Activated T-cell treated with anti-CD3 and anti-CD28 coated beads, Interleukin-2, amount 50 U/mL, for 24 hours (primary cell): Measurements from ENCODE around the gene PNISR.
A peak's percentile ranks its signal among the peaks of the same experiment; 100 is the strongest.

Experiments
- DNase-seq: peaks from one replicate; pipeline ENCODE4 v3.0.0-alpha.2; 2020
- H3K27ac Mint-ChIP-seq: 2 replicates; pipeline ENCODE4 v1.8.0; 2020; ENCODE audit warnings: mild to moderate bottlenecking, mixed read lengths
- H3K27me3 Mint-ChIP-seq: 2 replicates; pipeline ENCODE4 v1.8.0; 2020; ENCODE audit warnings: mixed read lengths
- H3K36me3 Mint-ChIP-seq: 2 replicates; pipeline ENCODE4 v1.8.0; 2020; ENCODE audit warnings: low read depth, mixed read lengths
- H3K4me1 Mint-ChIP-seq: 2 replicates; pipeline ENCODE4 v1.8.0; 2020; ENCODE audit warnings: low read depth, mixed read lengths
- H3K4me3 Mint-ChIP-seq: 2 replicates; pipeline ENCODE4 v1.8.0; 2020; ENCODE audit warnings: mild to moderate bottlenecking, moderate library complexity, mixed read lengths
- H3K9me3 Mint-ChIP-seq: 2 replicates; pipeline ENCODE4 v1.8.0; 2020; ENCODE audit warnings: mixed read lengths

Gene PNISR

GRCh38 chr6:99424022-99424421 is 1.1 kb downstream of the PNISR start:
- peak overlapping the region; percentile 81 for H3K27ac Mint-ChIP-seq
- H3K27me3 Mint-ChIP-seq, result no peaks in the 10 kb centered on the region
- H3K4me3 Mint-ChIP-seq, result peak overlapping the region; percentile 99
- H3K4me1 Mint-ChIP-seq, result peaks cover 76% of the 10 kb centered on the region
- no peak for DNase-seq
- no peaks in the 10 kb centered on the region for H3K9me3 Mint-ChIP-seq
- peaks cover 79% of the 10 kb centered on the region for H3K36me3 Mint-ChIP-seq

- Mint-ChIP-seq H3K27ac (peak overlapping the region; percentile 27), H3K4me1 (peaks cover 76% of the 10 kb centered on the region), H3K9me3 (no peaks in the 10 kb centered on the region)
Observed at GRCh38 chr6:99422912-99423311, 2.2 kb downstream of the PNISR start.

GRCh38 chr6:99416892-99417767 is 8.0 kb downstream of the PNISR start:
- DNase-seq, result no peak
- peak overlapping the region; percentile 48 for H3K4me3 Mint-ChIP-seq
- no peaks in the 10 kb centered on the region for H3K27me3 Mint-ChIP-seq
- peak overlapping the region; percentile 84 for H3K27ac Mint-ChIP-seq
- peaks cover 70% of the 10 kb centered on the region for H3K4me1 Mint-ChIP-seq
- H3K36me3 Mint-ChIP-seq, result peaks cover 67% of the 10 kb centered on the region
- H3K9me3 Mint-ChIP-seq, result no peaks in the 10 kb centered on the region

More at GRCh38 chr6:99422912-99423311, 2.2 kb downstream of the PNISR start:
- H3K4me3 Mint-ChIP-seq, result peak overlapping the region; percentile 99
- H3K36me3 Mint-ChIP-seq, result peaks cover 76% of the 10 kb centered on the region
- H3K27me3 Mint-ChIP-seq, result no peaks in the 10 kb centered on the region
- DNase-seq, result no peak

GRCh38 chr6:99416226-99416625 is 8.9 kb downstream of the PNISR start:
- no peak for DNase-seq
- peak overlapping the region; percentile 63 for H3K27ac Mint-ChIP-seq
- peaks cover 67% of the 10 kb centered on the region for H3K36me3 Mint-ChIP-seq
- H3K27me3 Mint-ChIP-seq, result no peaks in the 10 kb centered on the region
- no peaks in the 10 kb centered on the region for H3K9me3 Mint-ChIP-seq
- H3K4me1 Mint-ChIP-seq, result peaks cover 68% of the 10 kb centered on the region
- H3K4me3 Mint-ChIP-seq, result no peak overlapping the region

- H3K4me1 Mint-ChIP-seq, result peaks cover 65% of the 10 kb centered on the region
- no peaks in the 10 kb centered on the region for H3K9me3 Mint-ChIP-seq
- peak overlapping the region; percentile 2 for H3K27ac Mint-ChIP-seq
- DNase-seq, result no peak
- H3K4me3 Mint-ChIP-seq, result no peak overlapping the region
- H3K27me3 Mint-ChIP-seq, result no peaks in the 10 kb centered on the region
- H3K36me3 Mint-ChIP-seq, result peaks cover 69% of the 10 kb centered on the region
Observed at GRCh38 chr6:99415446-99415845, 9.7 kb downstream of the PNISR start.

- no peaks in the 10 kb centered on the region for H3K27me3 Mint-ChIP-seq
- H3K4me3 Mint-ChIP-seq, result no peak overlapping the region
- peaks cover 83% of the 10 kb centered on the region for H3K36me3 Mint-ChIP-seq
- peak overlapping the region; percentile 83 for H3K27ac Mint-ChIP-seq
- no peak for DNase-seq
- H3K4me1 Mint-ChIP-seq, result peaks cover 44% of the 10 kb centered on the region
- H3K9me3 Mint-ChIP-seq, result no peaks in the 10 kb centered on the region
Observed at GRCh38 chr6:99412065-99412464, 13.0 kb downstream of the PNISR start.

GRCh38 chr6:99409672-99410071 is 15.4 kb downstream of the PNISR start:
- DNase-seq, result no peak
- Mint-ChIP-seq H3K27me3 (no peaks in the 10 kb centered on the region), H3K36me3 (peaks cover 93% of the 10 kb centered on the region), H3K4me1 (peaks cover 27% of the 10 kb centered on the region), H3K27ac (no peak overlapping the region), H3K9me3 (no peaks in the 10 kb centered on the region), H3K4me3 (no peak overlapping the region)

- H3K4me3 Mint-ChIP-seq, result no peak overlapping the region
Observed at GRCh38 chr6:99407076-99407475, 18.0 kb downstream of the PNISR start.

GRCh38 chr6:99402448-99402847 is 22.7 kb downstream of the PNISR start:
- Mint-ChIP-seq H3K27ac (peak overlapping the region; percentile 79), H3K27me3 (no peaks in the 10 kb centered on the region), H3K36me3 (peaks cover 92% of the 10 kb centered on the region), H3K9me3 (no peaks in the 10 kb centered on the region), H3K4me1 (no peaks in the 10 kb centered on the region), H3K4me3 (no peak overlapping the region)
- no peak for DNase-seq

More at GRCh38 chr6:99407076-99407475, 18.0 kb downstream of the PNISR start:
- Mint-ChIP-seq H3K4me1 (peaks cover 11% of the 10 kb centered on the region), H3K27me3 (no peaks in the 10 kb centered on the region), H3K27ac (no peak overlapping the region), H3K9me3 (no peaks in the 10 kb centered on the region), H3K36me3 (peaks cover 92% of the 10 kb centered on the region)
- no peak for DNase-seq

GRCh38 chr6:99397287-99397686 is 27.8 kb downstream of the PNISR start:
- peaks cover 16% of the 10 kb centered on the region for H3K4me1 Mint-ChIP-seq
- no peaks in the 10 kb centered on the region for H3K27me3 Mint-ChIP-seq
- no peak overlapping the region for H3K4me3 Mint-ChIP-seq
- no peak for DNase-seq
- H3K9me3 Mint-ChIP-seq, result no peaks in the 10 kb centered on the region
- H3K27ac Mint-ChIP-seq, result no peak overlapping the region
- H3K36me3 Mint-ChIP-seq, result peaks cover 64% of the 10 kb centered on the region

GRCh38 chr6:99393698-99394531 is 31.2 kb downstream of the PNISR start, which contains the start of gene COQ3:
TSS of gene COQ3 (minus strand) at chr6:99394195. CDS start at chr6:99394179, 16 bp downstream.
- H3K4me1 Mint-ChIP-seq, result peaks cover 21% of the 10 kb centered on the region
- no peaks in the 10 kb centered on the region for H3K27me3 Mint-ChIP-seq
- peaks cover 37% of the 10 kb centered on the region for H3K36me3 Mint-ChIP-seq
- H3K4me3 Mint-ChIP-seq, result peak within 1 kb of the TSS; percentile 97
- no peaks in the 10 kb centered on the region for H3K9me3 Mint-ChIP-seq
- peak within 1 kb of the TSS; percentile 96 for H3K27ac Mint-ChIP-seq
- DNase-seq, result peak; percentile 83

- Mint-ChIP-seq H3K9me3 (no peaks in the 10 kb centered on the region), H3K4me1 (peaks cover 21% of the 10 kb centered on the region), H3K4me3 (peak overlapping the region; percentile 97), H3K27ac (peak overlapping the region; percentile 96), H3K27me3 (no peaks in the 10 kb centered on the region), H3K36me3 (peaks cover 31% of the 10 kb centered on the region)
- no peak for DNase-seq
Observed at GRCh38 chr6:99393366-99393697, 31.8 kb downstream of the PNISR start.

- H3K27me3 Mint-ChIP-seq, result no peaks in the 10 kb centered on the region
- no peak overlapping the region for H3K27ac Mint-ChIP-seq
- no peak for DNase-seq
- peaks cover 23% of the 10 kb centered on the region for H3K4me1 Mint-ChIP-seq
- peaks cover 12% of the 10 kb centered on the region for H3K36me3 Mint-ChIP-seq
- H3K4me3 Mint-ChIP-seq, result no peak overlapping the region
- no peaks in the 10 kb centered on the region for H3K9me3 Mint-ChIP-seq
Observed at GRCh38 chr6:99390896-99391295, 34.2 kb downstream of the PNISR start.

GRCh38 chr6:99384507-99384906 is 40.6 kb downstream of the PNISR start:
- H3K36me3 Mint-ChIP-seq, result peaks cover 9% of the 10 kb centered on the region
- no peaks in the 10 kb centered on the region for H3K9me3 Mint-ChIP-seq
- DNase-seq, result no peak
- H3K27ac Mint-ChIP-seq, result no peak overlapping the region
- H3K27me3 Mint-ChIP-seq, result no peaks in the 10 kb centered on the region
- H3K4me1 Mint-ChIP-seq, result peaks cover 2% of the 10 kb centered on the region
- no peak overlapping the region for H3K4me3 Mint-ChIP-seq

GRCh38 chr6:99378636-99379035 is 46.5 kb downstream of the PNISR start:
- Mint-ChIP-seq H3K9me3 (no peaks in the 10 kb centered on the region), H3K4me3 (no peak overlapping the region), H3K4me1 (peaks cover 3% of the 10 kb centered on the region), H3K27ac (no peak overlapping the region), H3K36me3 (peaks cover 21% of the 10 kb centered on the region), H3K27me3 (no peaks in the 10 kb centered on the region)
- DNase-seq, result no peak
